ENCODE measurements around the gene ZNF728.

GRCh38 chr19:22945560-22945959 is 57.4 kb downstream of the ZNF728 start:
- TF ChIP-seq CTCF (IDR thresholded peaks at IDR 0.05) (no peak), ZFX (IDR thresholded peaks at IDR 0.05; ENCODE audit: borderline replicate concordance) (no peak)

Data from 22Rv1 (cell line).